Endothelial cell of umbilical vein (primary cell): ENCODE results near the gene TAB3. TPM values are rescaled to one million over a fixed set of nuclear protein-coding genes. Genes with fewer than 3 reads are reported as not detected.

Source experiments
- BruUV-seq: library from RNA; stranded (reverse); fragments of 400-500 nt; replicated peaks from 2 replicates; lab custom pipeline; 2021; lab: Mats Ljungman, UMichigan
- CTCF ChIA-PET: fragments of 300-600, 350-600 bp; sonication (Branson Sonifier 250); formaldehyde crosslinking; loops from one replicate; lab custom pipeline; 2021; ENCODE audit warnings: antibody characterized with exemption, inconsistent platforms; lab: Charles Lee
- POLR2A ChIA-PET: fragments of 300-600, 350-600 bp; sonication (Branson Sonifier 250); formaldehyde crosslinking; loops from one replicate; lab custom pipeline; 2021; ENCODE audit warnings: antibody characterized with exemption, inconsistent platforms; lab: Charles Lee
- DNase-seq: peaks from one replicate; pipeline ENCODE4 v3.0.0-alpha.2; 2011; ENCODE audit warnings: low read depth, low spot score
- FAIRE-seq: peaks from 2 replicates; lab custom pipeline; 2011; peaks lifted over from hg19 to GRCh38; lab: Jason Lieb, UNC
- H2AFZ ChIP-seq: 2 replicates; pipeline ENCODE4 v1.6.0; 2012; ENCODE audit warnings: low read depth, low read length, control low read depth, inconsistent platforms
- H3K27ac ChIP-seq: 2 replicates; pipeline ENCODE4 v1.5.1; 2011; ENCODE audit warnings: low read depth, mild to moderate bottlenecking, control low read depth, low read length, moderate library complexity; ENCODE audit not compliant: insufficient read depth
- H3K27me3 ChIP-seq, 2 experiments: 2 replicates each; pipeline versions ENCODE4 v1.6.0 to v1.6.1; 2011; ENCODE audit warnings: low read length in 2 of 2, mixed read lengths in 1 of 2; ENCODE audit not compliant: control insufficient read depth in 2 of 2, insufficient read depth in 2 of 2
- H3K36me3 ChIP-seq, 2 experiments: 2 replicates in 1 of 2; 3 replicates in 1 of 2; pipeline ENCODE4 v1.5.1; 2011; ENCODE audit warnings: low read length in 2 of 2, mild to moderate bottlenecking in 1 of 2, moderate library complexity in 1 of 2; ENCODE audit not compliant: control insufficient read depth in 2 of 2, insufficient read depth in 2 of 2; ENCODE audit errors: extremely low read depth in 1 of 2
- H3K4me1 ChIP-seq: 3 replicates; pipeline ENCODE4 v1.5.1; 2011; ENCODE audit warnings: mild to moderate bottlenecking, low read length; ENCODE audit not compliant: control insufficient read depth, insufficient read depth; ENCODE audit errors: extremely low read depth
- H3K4me2 ChIP-seq: 2 replicates; pipeline ENCODE4 v1.6.1; 2011; ENCODE audit warnings: low read length, control low read depth, mixed read lengths; ENCODE audit not compliant: insufficient read depth
- H3K4me3 ChIP-seq, 3 experiments: fragments of 200-600 bp in 1 of 3; sonication (generic), shearing (Covaris generic) in 1 of 3; replicated peaks in 1 of 3; 2 replicates each; pipeline ENCODE4 v1.5.1; 2011 to 2016; ENCODE audit warnings: control low read depth in 3 of 3, low read length in 3 of 3, mild to moderate bottlenecking in 2 of 3, inconsistent platforms in 1 of 3, low read depth in 1 of 3, moderate library complexity in 1 of 3; ENCODE audit not compliant: insufficient read depth in 1 of 3
- H3K79me2 ChIP-seq: 2 replicates; pipeline ENCODE4 v1.6.0; 2012; ENCODE audit warnings: low read length, inconsistent platforms; ENCODE audit not compliant: control insufficient read depth, insufficient read depth
- H3K9ac ChIP-seq: replicated peaks from 2 replicates; pipeline ENCODE3; 2011; ENCODE audit warnings: low read length, control low read depth; ENCODE audit not compliant: insufficient read depth; ENCODE audit errors: extremely low read depth
- H3K9me1 ChIP-seq: replicated peaks from 3 replicates; pipeline ENCODE4 v1.6.0; 2011; ENCODE audit warnings: mild to moderate bottlenecking, low read length; ENCODE audit not compliant: control insufficient read depth, insufficient read depth; ENCODE audit errors: extremely low read depth
- H3K9me3 ChIP-seq: replicated peaks from 2 replicates; pipeline ENCODE4 v1.5.1; 2012; ENCODE audit warnings: low read length, inconsistent platforms; ENCODE audit not compliant: control insufficient read depth, insufficient read depth
- H4K20me1 ChIP-seq: replicated peaks from 2 replicates; pipeline ENCODE3; 2011; ENCODE audit warnings: mild to moderate bottlenecking, low read length; ENCODE audit not compliant: control insufficient read depth, insufficient read depth; ENCODE audit errors: extremely low read depth
- EZH2 ChIP-seq: IDR thresholded peaks from 2 replicates; pipeline ENCODE4 v1.6.1; 2012; ENCODE audit warnings: borderline replicate concordance, low read depth, mild to moderate bottlenecking, moderate library complexity, low read length, inconsistent platforms; ENCODE audit not compliant: severe bottlenecking
- FOS ChIP-seq: IDR thresholded peaks from 2 replicates; pipeline ENCODE4 v1.6.1; 2011; ENCODE audit warnings: mild to moderate bottlenecking, low read length, moderate library complexity, borderline replicate concordance; ENCODE audit not compliant: insufficient read depth
- GATA2 ChIP-seq: IDR thresholded peaks from 2 replicates; pipeline ENCODE4 v1.7.0; 2011; ENCODE audit warnings: low read depth, mild to moderate bottlenecking, moderate library complexity, mixed read lengths, low read length; ENCODE audit not compliant: insufficient read length, insufficient read depth
- JUN ChIP-seq: IDR thresholded peaks from 2 replicates; pipeline ENCODE4 v1.6.1; 2011; ENCODE audit warnings: borderline replicate concordance, low read depth; ENCODE audit not compliant: insufficient read length, insufficient read depth
- MYC ChIP-seq: IDR thresholded peaks from one replicate; pipeline ENCODE4 v1.6.1; 2011; ENCODE audit warnings: mild to moderate bottlenecking, low read depth, low read length
- POLR2A ChIP-seq: IDR thresholded peaks from 2 replicates; pipeline ENCODE4 v1.6.1; 2012; ENCODE audit warnings: low read depth, mild to moderate bottlenecking, control low read depth, low read length
- POLR2AphosphoS5 ChIP-seq: IDR thresholded peaks from 2 replicates; pipeline ENCODE4 v1.6.1; 2012; ENCODE audit warnings: low read depth, mild to moderate bottlenecking, control low read depth, low read length, moderate library complexity; ENCODE audit not compliant: insufficient read depth
- dilution Hi-C: fragments of 300-500 bp; cut with MboI; formaldehyde crosslinking; loops from one replicate; pipeline ENCODE4 v1.15.0; 2019; ENCODE audit warnings: low sequenced_read_pairs; ENCODE audit not compliant: extremely low pct_ligation_motif_present
- intact Hi-C: fragments of 100-400 bp; cut with micrococcal nuclease; formaldehyde crosslinking; loops from one replicate; pipeline ENCODE4 v1.10.0; 2022
- polyA plus RNA-seq, 4 experiments: library from polyadenylated mRNA; depleted of rRNA in 3 of 4; stranded (reverse) in 3 of 4; unstranded in 1 of 4; fragments of >200 nt; gene quantifications; 2 replicates each; pipeline versions ENCODE4 v1.2.1 to v1.2.3, GENCODE V29; 2011 to 2012; ENCODE audit warnings: missing spikeins in 1 of 4
- total RNA-seq: library from RNA; stranded (reverse); gene quantifications from 2 replicates; pipeline ENCODE4 v1.2.3, GENCODE V29; 2021
- TF ChIP-seq, protein P1 (sequence below), 2 donors: IDR thresholded peaks; 1 replicate in 1 of 2; 2 replicates in 1 of 2; pipeline ENCODE4 v1.5.1; 2011; ENCODE audit warnings: low read length in 2 of 2, mild to moderate bottlenecking in 2 of 2, moderate library complexity in 2 of 2, control low read depth in 1 of 2, inconsistent platforms in 1 of 2, low read depth in 1 of 2; ENCODE audit not compliant: insufficient read depth in 1 of 2; ENCODE audit errors: extremely low read depth in 1 of 2
- TF ChIP-seq, protein P2 (sequence below): IDR thresholded peaks from 2 replicates; pipeline ENCODE4 v1.6.1; 2011; ENCODE audit not compliant: insufficient read depth, insufficient read length

Gene TAB3
- total and polyA plus RNA-seq, 2 donors (not counting 3 experiments of a cell fraction or from before 2014, with no cell fraction given): 11.5 to 11.7 TPM

DNA sequence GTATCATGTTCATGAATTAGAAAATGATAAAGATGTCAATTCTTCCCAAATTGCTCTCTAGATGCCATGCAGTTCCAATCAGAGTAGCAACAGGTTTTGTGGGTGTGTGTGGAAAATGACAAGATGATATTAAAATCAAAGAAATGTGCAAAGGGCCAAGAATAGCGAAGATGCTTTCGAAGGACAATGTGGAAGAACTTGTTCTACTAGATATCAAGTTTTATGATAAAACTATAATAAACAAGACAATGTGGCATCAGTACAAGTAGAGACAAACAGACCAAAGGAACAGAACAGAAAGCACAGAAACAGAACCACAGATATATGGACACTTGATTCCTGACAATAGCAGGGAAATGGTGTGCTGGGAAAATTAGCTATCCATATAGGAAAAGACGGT lies 9.0 kb downstream of the TAB3 start:
- dilution Hi-C loops (no loop called here), intact Hi-C loops (loop anchor here (10.0 kb wide), 1 partner anchor 145 kb away; no protein-coding TSS in a partner anchor)
- H2AFZ ChIP-seq: no peak overlapping the region
- peaks cover 1% of the 10 kb centered on the region for H3K4me1 ChIP-seq
- H3K9me1 ChIP-seq: no peaks in the 10 kb centered on the region
- no peak overlapping the region for H3K4me2 ChIP-seq
- H3K79me2 ChIP-seq: peaks cover 9% of the 10 kb centered on the region
- H3K4me3 ChIP-seq: no peak overlapping the region
- H3K9me3 ChIP-seq: no peaks in the 10 kb centered on the region
- FAIRE-seq (no peak), DNase-seq (no peak)
- CTCF ChIA-PET: interaction anchor here (1.2 kb wide), 1 partner anchor 9 kb away, joined by 3 read pairs; the partner anchor contains the start of gene TAB3
- POLR2A ChIA-PET: no interaction called here
- H3K27me3 ChIP-seq: no peaks in the 10 kb centered on the region
- TF ChIP-seq GATA2 (no peak), FOS (no peak), JUN (no peak), EZH2 (no peak), MYC (no peak), POLR2AphosphoS5 (no peak), POLR2A (no peak)
- TF ChIP-seq, protein P1, sequence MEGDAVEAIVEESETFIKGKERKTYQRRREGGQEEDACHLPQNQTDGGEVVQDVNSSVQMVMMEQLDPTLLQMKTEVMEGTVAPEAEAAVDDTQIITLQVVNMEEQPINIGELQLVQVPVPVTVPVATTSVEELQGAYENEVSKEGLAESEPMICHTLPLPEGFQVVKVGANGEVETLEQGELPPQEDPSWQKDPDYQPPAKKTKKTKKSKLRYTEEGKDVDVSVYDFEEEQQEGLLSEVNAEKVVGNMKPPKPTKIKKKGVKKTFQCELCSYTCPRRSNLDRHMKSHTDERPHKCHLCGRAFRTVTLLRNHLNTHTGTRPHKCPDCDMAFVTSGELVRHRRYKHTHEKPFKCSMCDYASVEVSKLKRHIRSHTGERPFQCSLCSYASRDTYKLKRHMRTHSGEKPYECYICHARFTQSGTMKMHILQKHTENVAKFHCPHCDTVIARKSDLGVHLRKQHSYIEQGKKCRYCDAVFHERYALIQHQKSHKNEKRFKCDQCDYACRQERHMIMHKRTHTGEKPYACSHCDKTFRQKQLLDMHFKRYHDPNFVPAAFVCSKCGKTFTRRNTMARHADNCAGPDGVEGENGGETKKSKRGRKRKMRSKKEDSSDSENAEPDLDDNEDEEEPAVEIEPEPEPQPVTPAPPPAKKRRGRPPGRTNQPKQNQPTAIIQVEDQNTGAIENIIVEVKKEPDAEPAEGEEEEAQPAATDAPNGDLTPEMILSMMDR (IDR thresholded peaks at IDR 0.05; ENCODE audit: extremely low read depth in 1 of 2, insufficient read depth in 1 of 2, low read depth in 1 of 2, low read length in 2 of 2): no peak
- TF ChIP-seq, protein P2, sequence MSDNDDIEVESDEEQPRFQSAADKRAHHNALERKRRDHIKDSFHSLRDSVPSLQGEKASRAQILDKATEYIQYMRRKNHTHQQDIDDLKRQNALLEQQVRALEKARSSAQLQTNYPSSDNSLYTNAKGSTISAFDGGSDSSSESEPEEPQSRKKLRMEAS: no peak
- H3K9ac ChIP-seq: no peak overlapping the region
- H4K20me1 ChIP-seq: no peaks in the 10 kb centered on the region
- no peaks in the 10 kb centered on the region for H3K36me3 ChIP-seq
- no peak overlapping the region for H3K27ac ChIP-seq
- BruUV-seq: no TSS peak
